Hematopoietic multipotent progenitor cell treated with erythropoietin and hydrocortisone succinate and interleukin-3 and kit ligand, for 6 days (in vitro differentiated cells): Measurements from ENCODE around the gene CDRT15L2.
"Not testable (repeated sequence)": the region's sequence is repeated elsewhere in the genome, so short reads cannot be mapped to it uniquely, and the experiment has no call there.

Experiments used
- DNase-seq: peaks from one replicate; pipeline ENCODE4 v3.0.0-alpha.2; 2015

CDRT15L2 gene

DNA sequence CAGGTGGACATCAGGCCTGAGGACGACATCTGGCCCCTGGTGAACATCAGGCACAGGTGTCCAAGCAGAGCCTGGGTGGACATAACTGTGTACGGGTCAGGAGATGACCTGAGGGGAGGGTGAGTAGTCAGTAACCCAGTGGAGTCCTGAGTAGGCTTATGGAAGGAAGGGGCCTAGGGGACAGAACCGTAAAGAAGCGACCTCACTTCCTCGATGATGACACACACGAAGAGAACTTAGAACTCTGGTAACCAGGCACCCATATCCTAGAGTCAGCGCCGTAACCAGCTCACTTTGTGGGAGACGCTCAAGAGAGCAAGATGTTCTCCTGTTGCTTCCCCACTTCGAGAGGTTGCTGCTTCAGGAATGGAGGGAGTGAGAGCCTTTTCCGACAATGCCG lies at the start of gene CDRT15L2:
Gene CDRT15L2 (plus strand): TSS at position 301 of the 400 bp plus-strand sequence. CDS start 20 bp downstream, at position 321.
- not testable (repeated sequence) for DNase-seq

DNA sequence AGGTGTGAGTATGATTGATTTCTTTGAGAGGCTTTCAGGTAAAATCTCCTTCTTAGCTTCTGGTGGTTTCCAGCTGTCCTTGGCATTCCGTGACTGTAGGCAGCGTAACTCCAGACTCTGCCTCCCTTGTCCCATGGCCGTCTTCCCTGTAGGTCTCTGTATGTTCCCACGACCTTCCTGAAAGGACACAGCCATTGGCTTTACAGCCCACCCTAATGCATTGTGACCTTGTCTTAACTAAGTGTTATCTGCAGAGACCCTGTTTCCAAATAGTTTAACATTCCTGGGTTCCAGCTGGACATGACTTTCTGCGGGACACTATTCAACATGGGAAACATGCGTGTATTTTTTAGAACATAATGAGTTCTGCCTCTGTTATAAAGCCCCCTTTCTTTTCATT lies 49.4 kb upstream of the CDRT15L2 start:
- DNase-seq, result not testable (repeated sequence)

DNA sequence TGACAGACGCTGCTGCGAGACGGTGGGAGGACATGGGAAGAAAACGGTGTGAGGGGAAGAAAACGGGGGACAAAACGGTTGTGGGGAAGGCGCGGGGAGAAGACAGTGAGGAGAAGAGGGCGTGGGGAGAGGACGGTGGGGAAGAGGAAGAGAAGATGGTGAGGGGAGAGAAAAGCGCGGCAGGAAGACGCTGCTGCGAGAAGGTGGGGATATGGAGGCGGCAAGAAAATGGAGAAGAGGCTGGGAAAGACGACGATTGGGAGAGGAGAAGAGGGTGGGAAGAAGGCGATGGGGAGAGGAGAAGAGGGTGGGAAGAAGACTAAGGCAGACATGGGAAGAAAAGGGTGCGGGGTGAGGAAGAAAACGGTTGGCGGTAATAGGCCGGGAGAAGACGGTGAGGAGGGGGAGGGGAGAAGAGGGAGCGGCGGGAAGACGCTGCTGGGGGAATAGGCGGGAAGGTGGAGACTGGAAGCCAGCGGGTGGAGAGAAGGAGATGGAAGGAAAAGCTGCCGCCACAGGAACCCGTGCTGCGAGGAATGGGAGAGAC lies 46.9 kb upstream of the CDRT15L2 start:
- DNase-seq, result not testable (repeated sequence)

DNA sequence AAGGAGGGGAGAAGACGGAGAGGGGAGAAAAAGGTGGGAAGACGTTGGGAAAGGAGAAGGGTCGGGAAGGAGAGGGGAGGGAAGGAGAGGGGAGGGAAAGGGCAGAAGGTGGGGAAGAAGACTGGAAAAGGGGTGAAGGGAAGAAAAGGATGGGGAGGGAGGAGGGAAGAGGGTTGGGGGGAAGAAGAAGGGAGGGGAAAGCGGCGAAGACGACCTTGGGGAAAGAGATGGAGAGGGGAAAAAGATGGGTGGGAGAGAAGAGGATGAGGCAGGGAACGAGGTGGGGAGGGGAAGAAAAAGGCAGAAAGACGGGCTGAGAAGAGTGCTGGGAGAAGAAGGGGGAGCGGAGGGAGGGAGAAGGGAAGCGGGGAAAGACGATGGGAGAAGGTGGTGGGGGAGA lies 46.3 kb upstream of the CDRT15L2 start:
- DNase-seq, result not testable (repeated sequence)

DNA sequence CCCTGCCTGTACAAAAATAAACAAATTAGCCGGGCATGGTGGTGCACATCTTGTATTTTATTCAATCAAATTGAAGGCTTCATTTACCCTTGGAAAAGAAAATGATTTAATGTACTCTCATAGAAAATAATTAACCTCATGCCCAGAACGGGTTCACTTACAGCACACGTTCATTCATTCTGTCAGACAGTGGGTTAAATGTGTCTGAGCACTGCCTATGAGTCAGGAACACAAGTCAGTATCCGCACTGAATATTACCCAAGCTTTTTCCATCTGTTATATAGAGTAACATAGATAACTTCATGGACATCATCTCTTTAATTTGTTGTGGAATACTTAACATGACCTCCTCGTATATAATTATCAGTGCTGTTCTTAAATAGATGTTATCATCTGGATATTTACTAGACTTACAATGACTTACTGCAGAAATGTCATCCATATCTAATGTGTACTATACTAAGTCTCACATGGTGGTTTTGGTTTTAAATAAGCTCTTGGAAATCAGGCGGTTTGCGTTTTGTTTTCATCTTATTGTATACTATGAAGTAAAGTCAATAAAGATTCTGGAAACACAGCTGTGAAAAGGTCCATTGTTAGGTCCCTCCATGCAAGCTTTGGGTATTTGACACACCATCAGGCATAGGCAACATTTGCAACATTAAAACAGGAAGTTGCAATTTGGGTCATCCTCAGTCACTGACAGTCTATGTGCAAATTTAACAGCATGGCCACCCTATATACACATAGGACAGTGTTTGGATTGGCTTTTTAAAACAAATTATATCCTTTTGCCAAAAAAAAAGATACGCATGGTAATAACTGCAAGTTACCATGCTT lies 44.6 kb upstream of the CDRT15L2 start:
- peak; percentile 30 for DNase-seq

DNA sequence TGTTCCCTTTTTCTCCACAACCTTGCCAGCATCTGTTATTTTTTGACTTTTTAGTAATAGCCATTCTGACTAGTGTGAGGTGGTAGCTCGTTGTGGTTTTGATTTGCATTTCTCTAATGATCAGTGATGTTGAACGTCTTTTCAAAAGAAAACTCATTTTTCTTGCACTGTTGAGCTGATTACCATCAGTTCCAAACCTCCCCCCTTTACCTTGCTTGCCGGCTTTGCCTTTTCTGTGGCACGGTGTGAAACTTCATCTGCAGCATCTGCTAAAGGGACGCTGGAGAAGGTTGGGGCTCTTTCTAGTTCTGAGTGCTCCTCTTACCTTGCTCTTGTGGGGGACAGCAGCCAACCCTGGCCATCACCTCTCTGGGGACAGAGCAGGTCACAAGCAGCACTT lies 39.1 kb upstream of the CDRT15L2 start:
- not testable (repeated sequence) for DNase-seq

DNA sequence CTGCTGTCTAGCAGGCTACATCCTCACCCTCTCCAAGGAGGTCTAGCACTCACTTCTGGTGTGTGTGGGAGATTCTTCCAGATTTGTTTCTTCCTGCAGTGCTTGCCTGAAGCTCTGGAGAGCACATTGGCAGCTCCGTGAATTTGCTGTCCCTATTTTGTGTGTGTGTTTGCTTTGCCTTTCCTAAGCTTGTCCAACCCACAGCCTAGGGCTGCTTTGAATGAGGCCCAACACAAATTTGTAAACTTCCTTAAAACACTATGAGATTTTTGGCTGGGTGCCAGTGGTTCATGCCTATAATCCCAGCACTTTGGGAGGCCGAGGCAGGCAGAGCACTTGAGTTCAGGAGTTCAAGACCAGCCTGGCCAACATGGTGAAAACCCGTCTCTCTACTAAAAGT lies 38.7 kb upstream of the CDRT15L2 start:
- DNase-seq, result peak; percentile 68

DNA sequence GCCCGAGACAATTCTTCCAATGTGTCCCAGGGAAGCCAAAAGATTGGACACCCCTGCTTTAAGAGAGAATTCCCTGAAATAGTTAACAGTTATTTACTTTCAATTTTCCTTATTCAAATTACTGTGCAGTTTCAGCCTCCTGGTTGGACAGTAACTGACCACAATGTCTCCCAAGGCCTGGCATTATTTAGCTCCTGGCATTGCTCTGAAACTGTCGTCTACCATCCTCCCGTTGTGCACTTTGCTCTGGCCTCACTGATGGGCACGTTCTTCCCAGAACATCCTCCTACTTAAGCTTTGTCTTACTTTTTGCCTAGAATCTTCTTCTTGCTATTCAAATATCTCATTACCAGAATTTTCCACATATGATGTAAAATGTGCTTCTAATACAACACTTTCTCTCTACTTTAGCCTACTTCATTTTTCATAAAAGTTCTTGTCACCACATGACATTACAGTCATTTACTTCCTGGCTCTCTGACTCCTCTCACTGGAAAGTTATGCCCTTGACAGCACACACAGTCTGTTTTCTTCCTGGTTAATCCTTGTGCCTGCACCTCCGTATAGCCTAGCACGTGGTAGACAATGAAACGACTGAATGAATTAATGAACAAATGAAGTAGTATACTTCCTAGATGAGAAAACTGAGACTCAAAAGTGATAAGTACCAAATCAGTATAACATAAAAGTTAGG lies 37.5 kb upstream of the CDRT15L2 start:
- DNase-seq, result peak; percentile 62

DNA sequence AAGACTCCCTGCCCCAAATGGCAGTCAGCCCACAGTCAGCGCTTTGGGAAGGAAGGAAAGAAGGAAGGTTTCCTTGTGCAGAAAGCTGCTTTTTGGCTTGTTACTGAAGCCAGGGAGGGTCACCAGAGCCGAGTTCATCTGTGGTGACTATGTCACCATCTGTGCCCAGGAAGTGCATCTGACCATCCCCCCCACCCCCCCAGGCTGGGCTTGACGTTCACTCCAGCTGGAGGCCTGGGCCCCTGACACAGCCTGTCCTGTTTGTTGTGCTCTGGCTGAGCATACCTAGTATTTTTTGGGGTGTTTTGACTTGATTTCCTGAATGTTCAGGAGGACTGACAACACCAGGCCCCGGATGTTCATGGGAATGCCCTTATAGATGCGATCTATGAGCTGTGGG lies 31.6 kb upstream of the CDRT15L2 start:
- DNase-seq, result not testable (repeated sequence)

DNA sequence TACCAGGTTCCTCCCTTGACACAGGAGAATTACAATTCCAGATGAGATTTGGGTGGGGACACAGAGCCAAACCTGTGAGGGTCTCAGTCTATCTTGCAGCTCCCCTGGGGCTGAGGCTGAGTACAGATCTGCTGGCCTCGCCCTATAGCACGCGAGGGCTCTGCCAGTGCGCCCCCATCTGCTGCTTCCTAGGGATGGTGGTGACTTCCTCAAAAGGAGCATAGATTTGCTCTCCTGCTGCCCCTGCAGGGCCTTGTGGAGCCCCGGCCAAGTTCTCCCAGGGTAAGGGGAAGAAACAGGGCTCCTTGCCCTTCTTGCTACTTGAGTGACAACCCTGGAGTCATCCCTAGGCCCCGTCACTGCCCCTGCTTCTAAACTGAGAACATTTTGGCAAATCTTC lies 26.6 kb upstream of the CDRT15L2 start:
- not testable (repeated sequence) for DNase-seq

DNA sequence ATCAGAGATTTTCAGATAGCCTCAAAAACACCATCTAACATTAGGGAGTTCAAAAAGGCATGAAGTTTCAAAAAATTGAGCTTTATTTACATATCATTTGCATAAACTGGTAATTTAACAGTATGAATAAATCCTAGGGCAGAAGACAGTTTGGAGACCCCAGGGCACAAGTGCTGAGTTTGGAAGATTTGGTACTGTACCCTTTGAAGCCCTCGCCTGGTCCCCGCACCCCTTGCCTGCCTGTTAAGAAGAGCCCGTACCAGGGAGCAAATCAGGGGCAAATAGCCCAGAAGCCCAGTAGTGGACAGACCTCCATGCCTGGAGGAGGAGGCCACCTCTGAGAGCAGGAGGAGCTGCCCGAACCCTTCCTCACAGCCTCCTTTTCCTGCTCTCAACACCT lies 24.8 kb upstream of the CDRT15L2 start:
- DNase-seq, result not testable (repeated sequence)

DNA sequence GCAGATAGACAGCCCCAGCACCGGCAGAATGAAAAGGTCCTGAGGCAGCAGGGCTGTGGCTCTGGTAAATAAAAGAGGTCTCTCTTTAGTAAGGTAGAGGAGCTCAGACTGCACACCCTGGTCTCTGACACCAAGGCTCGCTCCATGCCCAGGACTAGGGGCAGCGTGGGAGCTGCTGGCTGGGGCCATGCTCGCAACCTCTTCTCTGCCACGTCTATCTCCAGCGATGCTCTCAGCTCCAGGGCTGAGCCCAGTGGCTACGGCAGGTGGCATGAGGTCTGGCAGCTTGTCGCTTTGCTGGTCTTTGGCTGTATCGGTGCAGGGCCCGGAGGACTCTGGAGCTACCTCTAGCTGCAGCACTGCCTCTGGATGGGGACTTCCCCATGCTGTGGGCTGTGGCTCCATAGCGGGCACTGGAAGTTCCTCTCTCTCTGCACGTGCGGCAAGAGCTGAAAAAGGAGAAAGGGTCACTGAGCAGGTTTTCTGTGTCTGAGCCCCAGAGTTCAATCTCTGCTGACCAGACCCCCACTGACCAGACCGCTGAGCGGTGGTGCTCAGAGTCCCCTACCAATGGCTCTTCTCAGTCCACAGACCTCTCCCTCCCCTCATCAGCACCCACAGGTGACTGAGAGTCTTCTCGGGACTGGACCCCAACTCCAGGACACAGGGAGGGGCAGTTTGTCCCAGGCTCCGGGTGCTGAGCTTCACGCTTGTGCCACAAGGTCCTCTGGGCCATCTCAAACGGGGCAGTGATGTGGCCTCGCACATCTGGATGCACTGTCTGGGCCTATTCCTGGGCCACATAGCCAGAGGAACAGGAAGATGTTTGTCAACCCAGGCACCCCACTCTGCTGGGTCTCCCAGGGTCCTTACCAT lies 24.2 kb upstream of the CDRT15L2 start:
- DNase-seq, result not testable (repeated sequence)

DNA sequence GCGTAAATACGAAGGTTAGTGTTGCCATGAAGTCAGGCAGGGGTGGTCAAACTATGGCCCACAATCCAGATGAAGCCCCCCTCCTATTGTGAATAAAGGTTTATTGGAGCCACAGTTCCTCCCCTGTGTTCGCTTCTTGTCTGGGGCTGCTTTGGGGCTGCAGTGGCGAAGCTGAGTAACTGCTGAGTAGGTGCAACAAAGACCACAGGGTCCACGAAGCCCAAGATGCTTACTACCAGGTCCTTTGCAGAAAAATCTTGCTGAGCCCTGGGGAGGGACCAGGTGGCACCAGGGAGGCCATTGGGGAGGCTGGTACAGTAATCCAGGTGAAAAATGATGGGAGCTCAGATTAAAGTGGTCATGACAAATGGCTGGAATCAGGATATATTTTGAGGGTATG lies 21.4 kb upstream of the CDRT15L2 start:
- DNase-seq, result not testable (repeated sequence)

DNA sequence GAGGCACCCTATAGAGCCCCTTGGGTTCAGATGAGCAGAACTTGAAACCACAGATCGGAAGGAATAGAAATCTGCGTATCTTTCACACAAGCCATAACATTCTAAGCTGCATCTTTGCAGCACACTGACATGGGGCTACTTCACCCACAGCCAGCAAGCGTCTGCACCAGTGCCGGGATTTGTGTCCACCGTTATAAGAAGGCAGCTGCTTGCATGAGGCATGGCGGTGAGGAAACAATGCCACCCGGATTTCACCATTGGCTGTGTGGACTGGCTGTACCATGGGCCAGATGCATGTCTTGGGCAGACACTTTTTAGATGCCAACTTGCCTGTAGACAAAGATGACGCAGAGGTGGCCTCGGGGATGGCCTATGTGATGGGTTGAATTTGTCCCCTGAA lies 20.5 kb upstream of the CDRT15L2 start:
- DNase-seq, result not testable (repeated sequence)

DNA sequence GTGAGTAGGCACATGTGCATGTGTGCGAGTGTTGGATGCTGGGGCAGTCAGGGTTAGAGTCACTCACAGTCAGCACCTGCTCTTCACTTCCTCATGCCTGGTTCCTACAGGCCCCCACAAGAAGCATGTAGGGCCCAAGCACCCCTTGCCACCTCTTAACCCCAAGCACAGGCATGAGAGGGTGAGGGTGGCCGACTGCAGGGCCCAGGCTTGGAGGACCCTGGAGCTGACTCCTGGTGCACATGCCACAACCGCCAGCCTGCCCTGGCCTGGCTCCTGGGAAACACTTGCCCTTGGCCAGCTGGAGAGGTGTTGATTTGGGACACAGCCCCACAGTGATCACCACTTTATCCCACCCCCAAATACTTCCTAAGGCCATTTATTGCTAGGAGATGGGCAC lies 16.9 kb upstream of the CDRT15L2 start:
- no peak for DNase-seq

DNA sequence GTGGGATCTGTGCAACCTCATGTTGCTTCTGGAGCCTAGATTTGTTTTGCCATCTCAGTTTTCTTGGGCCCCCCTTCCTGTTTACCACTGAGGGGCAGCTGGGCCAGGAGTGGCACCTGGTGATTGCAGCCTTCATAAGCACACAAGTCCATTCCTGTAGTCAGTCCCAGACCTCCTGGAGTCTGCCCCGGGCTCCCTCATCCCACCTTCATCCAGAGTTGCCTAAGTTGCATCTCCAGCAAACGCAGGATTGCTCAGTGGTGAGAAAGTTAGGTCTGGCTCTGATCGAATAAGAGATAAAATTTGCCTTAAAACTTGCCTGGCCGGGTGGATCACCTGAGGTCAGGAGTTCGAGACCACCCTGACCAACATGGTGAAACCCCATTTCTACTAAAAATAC lies 14.3 kb upstream of the CDRT15L2 start:
- not testable (repeated sequence) for DNase-seq

DNA sequence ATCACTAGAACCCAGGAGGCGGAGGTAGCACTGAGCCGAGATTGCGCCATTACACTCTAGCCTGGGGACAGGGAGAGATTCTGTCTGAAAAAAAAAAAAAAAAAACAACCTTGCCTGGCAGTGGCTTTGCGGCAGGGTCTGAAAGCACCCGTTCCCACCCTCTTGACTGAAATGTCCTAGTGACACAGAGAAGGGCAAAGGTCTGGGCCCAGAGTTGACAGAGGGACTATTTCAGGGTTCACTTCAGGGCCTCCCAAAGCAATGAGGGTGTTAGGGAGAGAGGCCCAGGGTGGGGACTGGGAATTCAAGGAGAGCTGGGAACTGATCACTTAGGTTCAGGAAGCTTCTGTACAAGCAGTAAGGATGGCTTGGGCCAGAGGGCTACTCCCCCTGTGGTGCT lies 13.8 kb upstream of the CDRT15L2 start:
- no peak for DNase-seq

DNA sequence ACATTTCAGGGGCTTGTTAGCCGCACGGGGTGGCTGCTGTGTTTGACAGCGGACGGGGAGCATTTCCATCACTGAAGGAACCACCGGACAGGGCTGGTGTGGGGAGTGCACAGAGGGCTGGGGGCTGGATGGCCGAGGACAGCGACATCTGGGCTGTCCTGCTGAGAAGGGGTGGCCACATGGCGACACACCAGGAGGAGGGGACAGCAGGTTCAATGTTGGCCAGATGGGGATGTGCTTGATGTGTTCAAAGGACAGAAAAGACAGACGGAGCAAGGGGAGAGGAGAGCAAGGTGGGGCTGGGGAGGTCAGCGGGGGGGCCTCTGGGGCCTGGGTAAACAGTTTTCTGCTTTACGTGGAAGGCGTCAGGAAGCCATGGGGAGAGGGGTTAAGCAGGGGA lies 12.8 kb upstream of the CDRT15L2 start:
- not testable (repeated sequence) for DNase-seq

DNA sequence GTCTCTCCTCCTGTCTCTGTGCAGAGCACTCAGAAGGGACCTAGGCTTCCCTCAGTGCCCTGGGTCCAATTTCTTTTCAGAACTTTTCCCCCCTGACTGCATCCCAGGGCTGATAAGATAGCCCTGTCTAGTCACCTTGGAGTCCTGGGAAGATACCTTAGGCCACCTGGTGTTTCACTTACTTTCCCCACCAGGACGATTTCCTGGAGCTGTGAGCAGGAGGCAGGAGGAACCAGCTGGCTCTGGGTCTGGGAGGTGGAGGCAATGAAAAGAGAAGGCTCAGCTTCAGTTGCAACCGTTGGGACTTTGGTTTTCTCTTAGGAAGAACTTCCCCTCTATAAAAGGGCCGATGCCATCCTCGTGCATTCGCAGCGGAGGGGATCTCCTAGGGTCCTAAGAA lies 12.1 kb upstream of the CDRT15L2 start:
- DNase-seq, result not testable (repeated sequence)

DNA sequence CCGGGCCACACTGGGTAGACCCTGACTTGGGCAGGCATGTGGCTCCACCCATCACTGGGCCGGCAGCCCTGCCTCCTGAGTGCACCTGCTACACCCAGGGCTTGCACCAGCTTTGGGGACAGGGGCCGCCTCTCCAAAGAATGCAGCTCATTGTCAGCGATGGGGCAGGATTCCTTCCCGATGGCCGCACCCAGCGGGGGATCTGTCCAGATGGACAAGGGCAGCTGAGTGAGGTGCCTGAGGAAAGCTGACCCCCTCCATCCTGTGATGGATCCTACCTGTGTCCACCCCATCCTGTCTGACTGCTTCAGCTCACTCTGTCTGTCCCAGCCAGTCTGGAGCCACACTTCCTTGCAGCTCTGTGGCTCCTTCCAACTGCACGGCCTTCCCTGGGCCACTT lies 10.9 kb upstream of the CDRT15L2 start:
- DNase-seq, result not testable (repeated sequence)

DNA sequence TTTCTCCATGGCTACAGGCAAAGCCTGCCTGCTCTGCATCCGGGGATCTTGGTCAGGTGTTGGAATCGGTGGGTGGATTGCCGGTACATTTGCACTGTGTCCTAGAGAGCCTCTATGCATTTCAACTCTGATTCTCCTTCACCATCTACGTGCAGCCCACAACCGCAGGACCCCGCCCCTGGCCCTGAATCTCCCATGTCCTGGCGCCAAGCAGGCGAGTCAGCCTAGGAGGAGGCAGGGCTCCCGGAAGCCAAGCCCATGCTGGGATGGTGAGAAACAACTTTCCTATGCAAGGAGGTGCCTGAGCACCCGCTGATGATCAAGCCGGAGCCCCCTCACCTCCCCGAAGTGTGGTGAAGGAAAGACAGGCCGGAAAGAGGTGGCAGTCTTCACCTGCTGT lies 7.9 kb upstream of the CDRT15L2 start:
- DNase-seq, result not testable (repeated sequence)

DNA sequence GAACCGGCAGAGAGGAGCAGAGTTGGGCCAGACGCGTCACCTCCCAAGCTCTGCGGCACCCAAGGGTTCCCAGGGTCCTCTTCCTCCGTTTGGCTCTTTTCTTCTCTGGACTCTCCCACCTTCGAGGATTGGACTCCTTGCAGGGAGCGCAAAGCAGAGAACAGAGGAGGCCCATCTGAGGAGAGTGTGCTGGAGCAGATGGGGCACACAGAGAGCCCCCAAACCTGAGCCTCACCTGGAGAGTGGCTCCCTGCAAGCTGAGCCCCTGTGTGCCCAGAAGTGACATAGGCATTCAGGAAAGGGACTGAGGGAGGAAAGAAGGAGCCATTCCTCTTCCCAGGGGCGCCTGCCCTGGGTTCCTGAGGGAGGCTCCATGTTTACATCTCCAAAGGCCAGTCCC lies 6.3 kb upstream of the CDRT15L2 start:
- DNase-seq, result not testable (repeated sequence)

DNA sequence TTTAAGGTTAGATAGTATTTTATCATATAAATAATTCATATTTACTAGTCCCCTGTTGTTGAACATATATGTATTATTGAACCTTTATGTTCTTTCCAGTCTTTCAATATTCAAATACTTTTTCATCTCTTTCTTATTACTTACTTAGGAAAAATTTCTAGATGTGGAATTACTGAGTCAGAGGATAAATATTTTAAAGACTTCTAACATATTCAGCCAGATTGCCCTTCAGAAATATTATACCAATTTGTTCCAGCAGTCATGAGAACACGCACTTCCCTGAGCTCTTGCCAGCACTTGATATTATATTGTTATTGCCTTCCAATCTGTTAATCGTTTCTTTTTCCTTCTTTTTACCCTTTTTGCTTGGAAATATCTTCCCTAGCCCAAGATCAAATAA lies 4.5 kb upstream of the CDRT15L2 start:
- not testable (repeated sequence) for DNase-seq
